Activated CD8-positive, alpha-beta memory T cell treated with anti-CD3 and anti-CD28 coated beads for 1 hour (primary cell): ENCODE data around the gene RSPH1.

Experiments
- DNase-seq, 2 donors: peaks; one replicate each; pipeline ENCODE4 v3.0.0-alpha.2; 2020; ENCODE audit warnings: low read depth in 1 of 2; ENCODE audit errors: extremely low read depth in 1 of 2

The RSPH1 gene

DNA sequence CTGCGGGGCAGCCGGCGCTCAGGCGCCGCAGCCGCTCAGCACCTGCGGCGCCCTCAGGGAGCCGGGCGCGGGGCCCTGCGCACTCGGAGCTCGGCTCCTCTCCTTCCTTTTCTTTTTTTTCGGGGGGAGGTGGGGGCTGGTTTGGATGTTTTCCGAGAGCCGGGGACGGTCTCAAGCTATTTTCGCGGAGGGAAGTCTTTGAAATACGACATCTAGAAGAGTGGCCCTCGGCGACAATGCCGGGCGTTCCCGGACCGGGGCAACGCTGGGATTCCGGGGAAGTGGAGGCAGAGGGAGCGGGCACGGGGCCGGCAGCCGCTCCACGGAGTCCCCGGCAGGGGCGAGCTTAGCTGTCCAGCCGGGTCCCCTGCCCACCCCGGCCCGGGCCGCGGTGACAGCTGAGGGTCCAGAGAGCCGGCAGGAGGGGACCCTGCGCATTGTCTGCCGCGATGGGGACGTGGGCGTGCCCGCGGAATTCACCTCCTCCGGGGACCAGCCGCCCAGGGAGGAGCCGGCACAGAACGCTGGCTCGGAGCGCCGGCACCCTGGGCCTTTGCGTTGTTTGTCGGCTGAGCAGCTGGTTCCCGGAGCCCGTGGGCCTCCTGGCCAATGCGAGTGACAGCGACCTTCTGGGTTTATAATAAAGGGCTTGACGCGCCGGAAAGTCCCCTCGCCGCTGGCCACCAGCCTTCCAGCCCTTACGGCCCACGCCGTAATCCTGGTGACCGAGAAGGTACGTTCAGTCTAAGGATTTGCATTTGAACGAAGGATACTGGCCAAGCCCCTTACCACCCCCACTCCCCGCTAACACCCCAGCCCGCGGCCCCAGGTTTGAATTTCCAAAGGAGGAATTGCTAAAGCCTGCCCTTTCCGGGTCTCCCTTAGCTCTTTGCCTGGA, 18.2 kb upstream of the RSPH1 start:
- DNase-seq: peak in 1 of 2 donors; percentile 48

- DNase-seq: no peak
These were observed 17.3 kb upstream of the RSPH1 start, which contains the start of gene SLC37A1 for GRCh38 chr21:42513151-42513984. TSS of gene SLC37A1 (plus strand) at chr21:42513852. CDS start at chr21:42518455, 4,603 bp downstream.

DNA sequence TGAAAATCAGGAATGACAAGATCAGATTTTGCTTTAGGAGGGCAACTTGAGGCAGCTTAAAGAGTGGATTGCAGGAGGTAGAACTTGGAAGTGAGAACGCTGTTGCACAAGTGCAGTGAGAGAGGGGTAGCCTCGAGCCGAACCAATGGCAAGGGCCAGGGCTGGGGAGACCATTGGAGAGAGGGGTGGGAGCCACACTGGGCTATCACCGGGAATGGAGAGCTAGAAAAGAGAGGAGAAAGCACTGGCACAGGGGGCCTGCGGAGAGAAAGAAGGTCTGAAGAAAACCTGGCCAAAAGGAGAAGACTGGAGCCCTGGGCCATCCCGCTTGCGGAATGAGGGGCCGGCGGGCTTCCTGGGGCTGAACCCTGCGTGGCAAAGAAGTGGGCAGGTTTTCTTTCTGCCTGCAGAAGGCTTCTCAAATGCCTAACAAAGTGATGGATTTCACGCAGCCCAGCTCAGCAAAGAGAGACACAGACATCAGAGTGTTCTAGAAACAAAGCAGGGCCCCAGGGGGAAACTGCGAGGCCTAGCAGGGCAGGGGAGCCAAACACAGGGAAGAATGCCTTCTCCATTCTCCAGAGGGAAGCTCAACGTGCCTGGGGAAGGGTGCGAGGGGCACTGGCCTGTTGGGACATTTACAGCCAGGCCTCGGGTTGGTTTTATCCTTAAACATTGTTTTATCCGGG, 16.5 kb upstream of the RSPH1 start:
- DNase-seq: no peak

GRCh38 chr21:42509244-42509643, 13.2 kb upstream of the RSPH1 start:
- DNase-seq: no peak

- DNase-seq: no peak
These were observed 12.3 kb upstream of the RSPH1 start for GRCh38 chr21:42508371-42508770.

- DNase-seq: no peak
These were observed 11.4 kb upstream of the RSPH1 start for GRCh38 chr21:42507418-42507817.

DNA sequence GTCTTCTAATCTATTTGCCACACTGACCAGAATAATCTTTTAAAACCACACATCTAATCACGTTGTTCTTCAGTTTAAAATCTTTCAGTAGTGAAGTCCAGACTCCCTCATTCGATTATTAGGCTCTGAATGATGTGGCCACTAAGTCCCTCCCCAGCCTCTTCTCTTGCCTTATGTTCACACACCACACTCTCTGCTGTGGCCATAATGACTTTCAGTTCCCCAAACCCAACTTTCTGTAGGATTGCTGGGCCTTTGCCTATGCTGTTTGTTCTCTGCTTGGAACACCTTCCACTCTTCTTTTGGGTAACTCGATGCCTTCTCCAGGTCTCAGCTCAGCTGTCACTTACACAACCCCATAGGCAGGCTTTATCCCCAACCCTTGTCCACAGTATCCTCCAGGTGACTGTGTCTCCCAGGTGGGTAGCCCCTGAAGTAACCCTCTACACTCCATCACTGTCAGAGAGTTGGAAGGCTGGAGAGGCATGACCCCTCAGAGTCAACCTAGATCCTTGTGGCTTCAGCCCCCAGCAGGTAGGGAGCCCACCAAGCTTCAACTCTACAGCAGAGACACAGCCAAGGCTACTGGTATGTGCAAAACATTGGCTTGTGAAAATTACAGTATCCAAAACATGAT, 9.2 kb upstream of the RSPH1 start:
- no peak for DNase-seq

DNA sequence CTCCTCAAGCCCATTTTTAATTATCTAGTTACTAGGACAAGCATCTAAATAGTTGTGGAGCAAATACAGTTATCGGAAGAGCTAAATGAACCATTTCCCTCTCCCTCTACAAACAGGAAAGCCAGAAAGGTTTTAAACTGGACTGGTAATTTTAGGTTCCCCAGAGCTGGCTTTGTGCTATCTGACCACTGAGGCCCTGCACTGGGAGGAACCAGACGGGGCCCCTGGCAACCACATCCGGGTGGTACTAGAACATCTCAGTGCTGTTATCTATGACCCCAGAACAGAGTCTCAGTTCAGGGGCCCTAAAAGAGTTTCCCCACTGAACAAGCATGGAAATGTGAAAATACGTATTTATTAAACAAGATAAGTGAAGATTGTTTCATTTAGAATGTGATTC, 7.7 kb upstream of the RSPH1 start:
- DNase-seq: no peak

GRCh38 chr21:42500736-42501135, 4.7 kb upstream of the RSPH1 start:
- DNase-seq: no peak

GRCh38 chr21:42500225-42500624, 4.2 kb upstream of the RSPH1 start:
- DNase-seq: no peak

DNA sequence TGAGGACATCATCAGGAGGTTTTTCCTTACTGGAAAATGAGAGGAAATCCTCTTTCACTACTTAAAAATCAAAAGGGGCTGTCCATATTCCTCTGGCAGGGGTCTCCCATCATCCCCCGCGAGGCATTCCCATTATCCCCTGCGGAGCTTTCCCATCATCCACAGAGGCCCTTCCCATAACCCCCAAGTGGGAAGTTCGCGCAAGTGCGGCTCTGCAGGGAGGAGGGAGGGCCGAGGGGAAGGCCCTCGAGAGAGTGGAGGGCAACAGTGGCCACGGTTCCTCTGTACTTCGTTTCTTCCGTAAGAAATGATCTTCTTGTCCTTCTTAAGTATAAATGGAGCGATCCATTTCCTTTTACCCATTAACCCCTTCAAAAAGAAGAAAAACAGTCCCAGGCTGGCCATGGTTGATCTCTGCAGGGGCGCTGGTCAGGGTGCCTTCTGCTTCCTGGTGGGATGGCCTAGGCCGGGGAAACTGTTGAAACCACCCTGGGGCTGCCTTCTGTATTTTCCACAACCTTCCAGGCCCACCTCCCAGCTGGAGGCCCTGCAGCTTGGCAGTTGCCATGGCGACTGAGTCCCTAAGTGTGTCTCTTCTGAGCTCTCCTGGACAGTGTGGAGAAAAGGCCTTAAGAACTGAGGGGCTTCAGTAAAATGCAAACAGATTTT, 3.6 kb upstream of the RSPH1 start:
- no peak for DNase-seq

DNA sequence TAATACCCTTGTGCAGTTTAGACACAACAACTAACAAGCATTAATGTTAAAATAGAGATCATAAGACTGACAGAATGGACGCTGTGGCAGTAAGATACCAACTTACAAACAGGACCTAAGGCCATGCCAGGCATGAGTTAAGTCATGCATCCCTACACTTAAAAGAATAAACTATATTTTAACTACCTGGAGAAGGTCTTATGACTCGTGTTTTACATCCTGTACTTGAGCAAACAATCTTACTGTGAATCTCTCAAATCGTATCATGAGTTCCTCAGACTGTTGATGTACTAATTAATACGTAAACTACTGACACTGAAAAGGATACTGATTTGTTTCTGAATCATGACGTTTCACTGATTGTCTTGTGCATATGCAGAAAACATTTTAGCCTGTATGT, 2.0 kb upstream of the RSPH1 start:
- DNase-seq: no peak

- DNase-seq: no peak
These were observed 797 bp upstream of the RSPH1 start for GRCh38 chr21:42496839-42497202.

- no peak for DNase-seq
These were observed 282 bp downstream of the RSPH1 start for GRCh38 chr21:42495765-42496119.

DNA sequence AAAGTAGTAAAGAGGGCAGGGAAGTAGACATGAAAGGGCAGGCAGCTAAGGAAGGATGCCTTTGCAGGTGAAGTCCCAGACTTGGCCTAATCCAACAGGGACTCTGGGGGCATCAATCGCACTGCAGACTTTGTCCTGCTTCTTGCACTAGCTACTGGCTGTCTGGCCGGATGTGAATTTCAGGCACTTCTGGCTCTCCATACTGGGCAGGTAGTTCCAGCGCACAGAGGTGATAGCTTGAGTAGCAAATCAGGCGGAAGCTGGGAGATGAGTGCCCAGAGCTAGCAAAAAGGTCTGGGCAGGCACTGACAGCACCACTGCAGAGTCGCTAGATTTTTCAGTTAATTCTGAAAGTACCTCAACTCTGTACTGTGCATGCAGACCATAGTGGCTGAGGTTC, 997 bp downstream of the RSPH1 start:
- no peak for DNase-seq

GRCh38 chr21:42493109-42494060, 2.6 kb downstream of the RSPH1 start:
- DNase-seq: no peak

GRCh38 chr21:42492201-42492600, 3.8 kb downstream of the RSPH1 start:
- no peak for DNase-seq

GRCh38 chr21:42491328-42491727, 4.7 kb downstream of the RSPH1 start:
- no peak for DNase-seq

- DNase-seq: no peak
These were observed 5.3 kb downstream of the RSPH1 start for GRCh38 chr21:42490720-42491119.
